Caco-2 (cell line): ENCODE results near the gene MED17. TPM values are rescaled to one million over a fixed set of nuclear protein-coding genes. Genes with fewer than 3 reads are reported as not detected.
A peak's percentile ranks its signal among the peaks of the same experiment; 100 is the strongest.

Source experiments
- Bru-seq: library from RNA; stranded (reverse); fragments of 400-500 nt; gene quantifications from one replicate; lab custom pipeline; 2021; lab: Mats Ljungman, UMichigan
- BruChase-seq, 2 experiments: library from RNA; stranded (reverse); fragments of 400-500 nt; gene quantifications; one replicate each; lab custom pipeline; 2021; lab: Mats Ljungman, UMichigan
- BruUV-seq: library from RNA; stranded (reverse); fragments of 400-500 nt; replicated peaks from 2 replicates; lab custom pipeline; 2021; lab: Mats Ljungman, UMichigan
- CTCF ChIA-PET: fragments of 300-600 bp; sonication (Branson Sonifier 250); formaldehyde crosslinking; loops from one replicate; lab custom pipeline; 2022; ENCODE audit warnings: antibody characterized with exemption; lab: Charles Lee
- POLR2A ChIA-PET: fragments of 300-600 bp; sonication (Branson Sonifier 250); formaldehyde crosslinking; loops from one replicate; lab custom pipeline; 2022; ENCODE audit warnings: antibody characterized with exemption; lab: Charles Lee
- DNase-seq, 2 experiments: peaks; one replicate each; pipeline versions ENCODE4 v3.0.0 to v3.0.0-alpha.2; 2020 to 2022
- H3K27me3 ChIP-seq: replicated peaks from 2 replicates; pipeline ENCODE4 v1.6.0; 2011; ENCODE audit warnings: low read length; ENCODE audit not compliant: control insufficient read depth, insufficient read depth
- H3K36me3 ChIP-seq: 2 replicates; pipeline ENCODE4 v1.5.1; 2011; ENCODE audit warnings: low read length; ENCODE audit not compliant: control insufficient read depth, insufficient read depth
- H3K4me1 ChIP-seq: fragments of 250-450 bp; sonication (Bioruptor Pico); 2 replicates; pipeline ENCODE4 v1.5.1; 2020; ENCODE audit warnings: mild to moderate bottlenecking
- H3K4me3 ChIP-seq: 2 replicates; pipeline ENCODE4 v1.5.1; 2011; ENCODE audit warnings: low read depth, mild to moderate bottlenecking, control low read depth, low read length
- H3K9me3 ChIP-seq: fragments of 250-450 bp; sonication (Bioruptor Pico); 2 replicates; pipeline ENCODE4 v1.5.1; 2020; ENCODE audit warnings: mild to moderate bottlenecking, moderate library complexity
- H3K27ac Mint-ChIP-seq: one replicate; pipeline ENCODE4 v1.8.0; 2022; ENCODE audit warnings: mixed read lengths; ENCODE audit not compliant: unreplicated experiment
- H3K27me3 Mint-ChIP-seq: one replicate; pipeline ENCODE4 v1.8.0; 2022; ENCODE audit warnings: mixed read lengths; ENCODE audit not compliant: insufficient read depth, unreplicated experiment
- H3K36me3 Mint-ChIP-seq: one replicate; pipeline ENCODE4 v1.8.0; 2022; ENCODE audit warnings: mild to moderate bottlenecking, mixed read lengths; ENCODE audit not compliant: insufficient read depth, unreplicated experiment
- H3K4me1 Mint-ChIP-seq: one replicate; pipeline ENCODE4 v1.8.0; 2022; ENCODE audit warnings: low read depth, mixed read lengths; ENCODE audit not compliant: unreplicated experiment
- H3K4me3 Mint-ChIP-seq: one replicate; pipeline ENCODE4 v1.8.0; 2022; ENCODE audit warnings: mild to moderate bottlenecking, moderate library complexity, mixed read lengths; ENCODE audit not compliant: unreplicated experiment
- H3K9me3 Mint-ChIP-seq: one replicate; pipeline ENCODE4 v1.8.0; 2022; ENCODE audit warnings: mixed read lengths; ENCODE audit not compliant: unreplicated experiment
- intact Hi-C: fragments of 100-400 bp; cut with micrococcal nuclease; formaldehyde crosslinking; loops from one replicate; pipeline ENCODE4 v1.10.0; 2022; ENCODE audit not compliant: unreplicated experiment
- long read RNA-seq: library from polyadenylated mRNA; stranded (forward); transcript quantifications from one replicate; pipeline ENCODE4 v2.0.0, GENCODE V29; 2022
- total RNA-seq: library from RNA; stranded (reverse); gene quantifications from 2 replicates; pipeline ENCODE4 v1.2.3, GENCODE V29; 2022
- TF ChIP-seq, protein P1 (sequence below), 2 experiments: fragments of 200-600 bp in 1 of 2; IDR thresholded peaks; 1 replicate in 1 of 2; 2 replicates in 1 of 2; pipeline versions ENCODE4 v1.5.1 to v1.8.0; 2011 to 2022; ENCODE audit warnings: antibody characterized with exemption in 1 of 2, control low read depth in 1 of 2, inconsistent platforms in 1 of 2, low read depth in 1 of 2, low read length in 1 of 2, mild to moderate bottlenecking in 1 of 2, moderate library complexity in 1 of 2; ENCODE audit not compliant: insufficient read depth in 1 of 2, severe bottlenecking in 1 of 2, unreplicated experiment in 1 of 2

Gene MED17, protein sequence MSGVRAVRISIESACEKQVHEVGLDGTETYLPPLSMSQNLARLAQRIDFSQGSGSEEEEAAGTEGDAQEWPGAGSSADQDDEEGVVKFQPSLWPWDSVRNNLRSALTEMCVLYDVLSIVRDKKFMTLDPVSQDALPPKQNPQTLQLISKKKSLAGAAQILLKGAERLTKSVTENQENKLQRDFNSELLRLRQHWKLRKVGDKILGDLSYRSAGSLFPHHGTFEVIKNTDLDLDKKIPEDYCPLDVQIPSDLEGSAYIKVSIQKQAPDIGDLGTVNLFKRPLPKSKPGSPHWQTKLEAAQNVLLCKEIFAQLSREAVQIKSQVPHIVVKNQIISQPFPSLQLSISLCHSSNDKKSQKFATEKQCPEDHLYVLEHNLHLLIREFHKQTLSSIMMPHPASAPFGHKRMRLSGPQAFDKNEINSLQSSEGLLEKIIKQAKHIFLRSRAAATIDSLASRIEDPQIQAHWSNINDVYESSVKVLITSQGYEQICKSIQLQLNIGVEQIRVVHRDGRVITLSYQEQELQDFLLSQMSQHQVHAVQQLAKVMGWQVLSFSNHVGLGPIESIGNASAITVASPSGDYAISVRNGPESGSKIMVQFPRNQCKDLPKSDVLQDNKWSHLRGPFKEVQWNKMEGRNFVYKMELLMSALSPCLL
- total RNA-seq (54.0 and 63.5 TPM in 2 replicates), Bru-seq, nascent RNA (percentile 93 among the genes with signal in this experiment), BruChase-seq, experiment 1, labeled RNA remaining after a 2-hour chase (percentile 89 among the genes with signal in this experiment), BruChase-seq, experiment 2, labeled RNA remaining after a 6-hour chase (percentile 77 among the genes with signal in this experiment)
- long read RNA-seq, full-length matches to known transcripts, result 60 of 64 reads
- long read RNA-seq, partial matches to known transcripts, result 1 of 64 reads
- long read RNA-seq, other reads (novel, unspliced or antisense), result 3 of 64 reads

DNA sequence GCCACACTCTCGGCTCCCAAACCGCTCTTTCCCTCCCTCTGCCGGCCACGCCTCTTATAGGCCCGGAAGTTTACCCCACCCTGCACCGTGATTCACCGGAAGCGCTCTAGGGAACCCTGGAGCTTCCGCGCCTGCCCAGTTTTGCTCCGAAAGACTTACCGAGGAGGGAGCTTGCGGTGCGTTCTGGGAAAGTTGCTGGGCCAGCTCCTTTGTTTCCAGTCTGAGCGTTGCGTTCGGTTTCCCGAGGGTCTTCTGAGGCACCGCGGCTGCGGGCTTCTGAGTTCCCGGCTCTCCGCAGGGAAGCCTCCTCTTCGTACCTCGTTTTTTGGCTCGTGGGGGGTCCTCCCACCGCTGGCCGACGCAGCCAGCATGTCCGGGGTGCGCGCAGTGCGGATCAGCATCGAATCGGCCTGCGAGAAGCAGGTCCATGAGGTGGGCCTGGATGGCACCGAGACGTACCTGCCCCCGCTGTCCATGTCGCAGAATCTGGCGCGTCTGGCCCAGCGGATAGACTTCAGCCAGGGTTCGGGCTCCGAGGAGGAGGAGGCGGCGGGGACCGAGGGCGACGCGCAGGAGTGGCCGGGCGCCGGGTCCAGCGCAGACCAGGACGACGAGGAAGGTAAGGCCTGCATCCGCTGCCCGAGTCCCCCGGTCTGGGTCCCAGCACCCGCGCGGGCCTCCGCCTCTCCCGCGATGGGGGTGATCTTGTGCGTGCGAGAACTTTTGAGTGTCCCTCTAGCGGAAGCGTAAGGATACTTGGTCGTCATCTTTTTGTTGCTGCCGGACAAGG lies at the start of gene MED17:
Gene MED17 (plus strand): TSS at position 138 of the 790 bp plus-strand sequence. CDS start 232 bp downstream, at position 370.
- H3K4me1 ChIP-seq, result no peaks in the 10 kb centered on the region; the same call in 1 of the 2 replicates
- no TSS peak for BruUV-seq
- Mint-ChIP-seq H3K4me1 (peaks cover 17% of the 10 kb centered on the region), H3K36me3 (peaks cover 57% of the 10 kb centered on the region), H3K4me3 (peak within 1 kb of the TSS; percentile 81), H3K9me3 (no peaks in the 10 kb centered on the region), H3K27ac (peak within 1 kb of the TSS; percentile 62), H3K27me3 (no peaks in the 10 kb centered on the region)
- TF ChIP-seq, protein P1, sequence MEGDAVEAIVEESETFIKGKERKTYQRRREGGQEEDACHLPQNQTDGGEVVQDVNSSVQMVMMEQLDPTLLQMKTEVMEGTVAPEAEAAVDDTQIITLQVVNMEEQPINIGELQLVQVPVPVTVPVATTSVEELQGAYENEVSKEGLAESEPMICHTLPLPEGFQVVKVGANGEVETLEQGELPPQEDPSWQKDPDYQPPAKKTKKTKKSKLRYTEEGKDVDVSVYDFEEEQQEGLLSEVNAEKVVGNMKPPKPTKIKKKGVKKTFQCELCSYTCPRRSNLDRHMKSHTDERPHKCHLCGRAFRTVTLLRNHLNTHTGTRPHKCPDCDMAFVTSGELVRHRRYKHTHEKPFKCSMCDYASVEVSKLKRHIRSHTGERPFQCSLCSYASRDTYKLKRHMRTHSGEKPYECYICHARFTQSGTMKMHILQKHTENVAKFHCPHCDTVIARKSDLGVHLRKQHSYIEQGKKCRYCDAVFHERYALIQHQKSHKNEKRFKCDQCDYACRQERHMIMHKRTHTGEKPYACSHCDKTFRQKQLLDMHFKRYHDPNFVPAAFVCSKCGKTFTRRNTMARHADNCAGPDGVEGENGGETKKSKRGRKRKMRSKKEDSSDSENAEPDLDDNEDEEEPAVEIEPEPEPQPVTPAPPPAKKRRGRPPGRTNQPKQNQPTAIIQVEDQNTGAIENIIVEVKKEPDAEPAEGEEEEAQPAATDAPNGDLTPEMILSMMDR (IDR thresholded peaks at IDR 0.05; ENCODE audit: insufficient read depth in 1 of 2, low read depth in 1 of 2, low read length in 1 of 2, severe bottlenecking in 1 of 2, unreplicated experiment in 1 of 2), result peak; percentile 72 to 76
- DNase-seq, result peak; percentile 96
- peaks cover 1% of the 10 kb centered on the region; the same call in 1 of the 2 replicates for H3K36me3 ChIP-seq
- H3K9me3 ChIP-seq, result no peaks in the 10 kb centered on the region
- CTCF ChIA-PET, result interaction anchor here (0.6 to 2.4 kb wide), 14 partner anchors 8 to 66 kb away, joined by 3 to 57 read pairs (median 4); partner anchors contain the start of genes C11orf54, TAF1D and VSTM5
- peak within 1 kb of the TSS; percentile 86 for H3K4me3 ChIP-seq
- POLR2A ChIA-PET, result interaction anchor here (0.5 to 1.8 kb wide), 22 partner anchors 9 to 1189 kb away, joined by 3 to 130 read pairs (median 4); partner anchors contain the start of genes AMOTL1, ANKRD49, C11orf54 and CEP295
- H3K27me3 ChIP-seq, result no peaks in the 10 kb centered on the region
- intact Hi-C loops, result loop anchor here (1.0 to 5.0 kb wide), 5 partner anchors 14 to 122 kb away; partner anchors contain the start of genes C11orf54, CEP295, TAF1D and VSTM5

DNA sequence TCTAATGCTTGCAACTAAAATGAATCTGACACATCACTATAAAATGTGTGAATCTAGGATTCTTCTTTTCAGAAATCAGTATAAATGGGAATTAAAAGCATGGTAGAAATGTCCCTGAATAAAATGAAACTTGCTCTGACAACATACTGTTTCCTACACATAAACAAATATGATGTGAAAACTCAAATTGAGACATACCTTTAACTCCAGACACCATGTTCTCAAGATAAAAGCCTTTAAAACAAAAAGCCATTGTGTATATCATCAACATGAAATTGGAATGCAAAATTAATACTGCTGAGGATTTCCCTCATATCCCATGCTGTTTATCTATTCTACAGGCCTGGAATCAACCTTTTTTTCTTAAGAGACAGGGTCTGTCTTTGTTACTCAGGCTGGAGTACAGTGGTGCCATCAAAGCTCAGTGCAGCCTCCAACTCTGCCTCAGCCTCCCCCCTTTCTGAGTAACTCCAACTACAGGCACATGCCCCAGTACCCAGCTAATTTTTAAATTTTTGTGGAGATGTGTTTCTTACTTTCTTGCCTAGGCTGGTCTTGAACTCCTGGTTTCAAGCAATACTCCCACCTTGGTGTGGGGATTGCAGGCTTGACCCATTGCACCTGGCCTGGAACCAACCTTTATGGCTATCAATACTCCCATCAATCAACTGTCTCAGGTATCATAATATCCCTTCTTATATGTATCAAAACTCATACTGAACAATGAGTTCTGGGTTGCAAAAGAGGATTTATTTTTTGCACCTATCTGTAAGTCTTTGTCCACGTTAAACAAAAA lies 49.5 kb upstream of the MED17 start:
- H3K4me3 ChIP-seq, result no peak overlapping the region
- peaks cover 51% of the 10 kb centered on the region for H3K4me1 ChIP-seq
- intact Hi-C loops, result no loop called here
- no TSS peak for BruUV-seq
- CTCF ChIA-PET, result no interaction called here
- POLR2A ChIA-PET, result no interaction called here
- Mint-ChIP-seq H3K9me3 (no peaks in the 10 kb centered on the region), H3K36me3 (peaks cover 100% of the 10 kb centered on the region), H3K4me1 (peaks cover 53% of the 10 kb centered on the region), H3K27me3 (no peaks in the 10 kb centered on the region), H3K27ac (no peak overlapping the region), H3K4me3 (peak overlapping the region; percentile 14)
- peaks cover 16% of the 10 kb centered on the region for H3K36me3 ChIP-seq
- DNase-seq, result no peak
- TF ChIP-seq, protein P1 (IDR thresholded peaks at IDR 0.05; ENCODE audit: insufficient read depth in 1 of 2, low read depth in 1 of 2, low read length in 1 of 2, severe bottlenecking in 1 of 2, unreplicated experiment in 1 of 2), result no peak
- H3K27me3 ChIP-seq, result no peaks in the 10 kb centered on the region
- no peaks in the 10 kb centered on the region for H3K9me3 ChIP-seq
